SKM-1 treated with dmso at 0.1 percent for 144 hours (cell line): Measurements from ENCODE around the gene PTPRN2.
"Not testable (repeated sequence)": the region's sequence is repeated elsewhere in the genome, so short reads cannot be mapped to it uniquely, and the experiment has no call there.

ENCODE experiments used
- DNase-seq: peaks from one replicate; lab custom pipeline; 2025; ENCODE audit not compliant: unreplicated experiment; lab: John Stamatoyannopoulos, UW

Gene PTPRN2

DNA sequence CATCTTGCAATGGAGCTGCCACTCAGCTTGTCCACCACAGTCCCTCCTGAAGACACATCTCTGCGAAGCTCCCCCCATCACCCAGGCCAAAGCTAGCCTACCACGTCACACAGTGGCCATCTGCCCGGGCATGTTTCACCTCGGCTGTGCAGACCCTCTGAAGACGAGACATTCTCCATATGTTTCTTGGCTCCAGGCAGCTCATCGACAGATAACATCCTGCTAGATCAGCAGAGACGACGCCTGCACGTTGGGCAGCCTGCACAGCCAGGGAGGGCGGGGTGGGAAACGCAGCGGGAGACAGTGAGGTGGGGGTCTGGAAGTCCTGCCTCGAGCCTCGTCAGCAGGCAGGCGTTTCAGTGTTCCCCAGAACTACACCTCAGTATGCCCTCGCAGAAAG is 53.0 kb downstream of the PTPRN2 start:
- DNase-seq = no peak

DNA sequence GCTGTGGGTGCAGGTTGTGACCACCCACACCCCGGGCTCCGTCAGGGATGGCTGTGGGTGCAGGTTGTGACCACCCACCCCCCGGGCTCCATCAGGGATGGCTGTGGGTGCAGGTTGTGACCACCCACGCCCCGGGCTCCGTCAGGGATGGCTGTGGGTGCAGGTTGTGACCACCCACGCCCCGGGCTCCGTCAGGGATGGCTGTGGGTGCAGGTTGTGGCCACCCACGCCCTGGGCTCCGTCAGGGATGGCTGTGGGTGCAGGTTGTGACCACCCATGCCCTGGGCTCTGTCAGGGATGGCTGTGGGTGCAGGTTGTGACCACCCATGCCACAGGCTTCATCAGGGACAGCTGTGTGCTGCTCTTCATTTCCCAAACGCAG is 53.5 kb downstream of the PTPRN2 start:
- DNase-seq = not testable (repeated sequence)

DNA sequence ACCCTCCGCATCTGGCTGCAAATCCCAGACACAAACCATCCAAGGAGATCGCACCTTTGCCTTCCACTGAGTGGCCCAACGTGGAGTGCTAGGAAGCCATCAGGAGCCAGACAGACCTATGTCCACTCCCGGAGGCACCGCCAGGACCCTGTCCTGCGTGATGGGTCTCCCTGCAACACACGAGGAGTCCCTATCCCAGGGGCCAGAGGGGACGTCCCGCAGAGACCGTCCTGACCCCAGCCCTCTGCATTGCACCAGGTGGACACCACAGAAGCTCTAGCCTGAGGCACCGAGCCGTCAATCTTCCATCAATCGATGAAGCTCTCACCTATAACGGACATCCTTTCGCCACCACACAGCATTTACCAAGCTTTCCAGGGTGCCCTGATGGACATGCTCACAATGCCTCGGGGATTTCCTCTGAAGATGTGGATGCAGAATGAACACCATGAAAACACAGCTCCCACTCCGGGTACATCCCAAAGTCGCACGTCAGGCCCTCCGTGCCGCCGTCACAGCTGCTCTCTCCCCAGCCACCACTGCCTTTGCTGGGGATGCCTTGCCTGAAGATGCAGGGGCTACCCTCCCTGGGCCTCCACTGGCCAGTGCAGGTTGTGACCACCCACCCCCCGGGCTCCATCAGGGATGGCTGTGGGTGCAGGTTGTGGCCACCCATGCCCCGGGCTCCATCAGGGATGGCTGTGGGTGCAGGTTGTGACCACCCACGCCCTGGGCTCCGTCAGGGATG is 54.1 kb downstream of the PTPRN2 start:
- DNase-seq = no peak

DNA sequence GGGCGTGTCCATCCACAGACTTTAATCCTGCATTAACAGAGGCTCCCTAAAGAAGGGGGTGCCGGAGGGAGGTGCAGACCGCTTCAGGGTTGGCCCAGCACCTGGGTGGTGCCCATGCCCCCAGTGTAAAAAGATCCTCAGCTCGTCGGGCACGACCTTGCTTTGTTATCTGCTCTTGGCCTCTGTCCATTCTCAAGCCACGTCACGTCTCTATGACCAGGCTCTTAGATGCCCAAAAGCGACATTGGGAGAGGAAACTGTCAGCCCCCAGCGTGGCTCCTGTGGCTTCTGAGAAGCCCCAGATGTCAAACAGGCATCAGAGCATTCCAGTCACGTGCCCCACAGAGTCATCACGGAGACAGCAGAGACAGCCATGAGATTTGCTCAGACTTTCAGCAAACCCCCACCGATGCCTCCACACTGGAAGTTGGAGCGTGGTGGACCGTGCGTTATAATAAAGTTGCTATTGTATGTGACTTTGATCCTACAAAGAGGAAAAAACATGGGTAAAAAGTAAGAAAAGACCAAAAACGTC is 55.5 kb downstream of the PTPRN2 start:
- no peak for DNase-seq

DNA sequence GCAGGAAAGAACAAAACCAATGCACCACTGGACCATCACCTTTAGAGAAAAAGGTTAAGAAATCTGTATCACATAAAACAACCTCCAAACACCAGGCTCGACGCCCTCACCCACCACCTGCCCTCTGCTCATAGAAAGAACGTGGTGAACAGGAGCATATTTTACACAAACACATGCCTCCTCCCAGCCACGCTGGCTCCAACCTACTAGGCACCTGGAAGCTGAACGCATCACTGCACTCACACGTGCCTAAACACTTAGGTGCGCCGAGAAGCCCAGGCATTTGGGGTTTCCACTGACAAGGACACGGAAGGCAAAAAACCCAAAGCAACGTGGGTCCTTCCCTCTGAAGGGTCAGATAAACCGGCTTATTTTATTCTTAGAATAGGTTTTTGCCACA is 56.0 kb downstream of the PTPRN2 start:
- DNase-seq = no peak

DNA sequence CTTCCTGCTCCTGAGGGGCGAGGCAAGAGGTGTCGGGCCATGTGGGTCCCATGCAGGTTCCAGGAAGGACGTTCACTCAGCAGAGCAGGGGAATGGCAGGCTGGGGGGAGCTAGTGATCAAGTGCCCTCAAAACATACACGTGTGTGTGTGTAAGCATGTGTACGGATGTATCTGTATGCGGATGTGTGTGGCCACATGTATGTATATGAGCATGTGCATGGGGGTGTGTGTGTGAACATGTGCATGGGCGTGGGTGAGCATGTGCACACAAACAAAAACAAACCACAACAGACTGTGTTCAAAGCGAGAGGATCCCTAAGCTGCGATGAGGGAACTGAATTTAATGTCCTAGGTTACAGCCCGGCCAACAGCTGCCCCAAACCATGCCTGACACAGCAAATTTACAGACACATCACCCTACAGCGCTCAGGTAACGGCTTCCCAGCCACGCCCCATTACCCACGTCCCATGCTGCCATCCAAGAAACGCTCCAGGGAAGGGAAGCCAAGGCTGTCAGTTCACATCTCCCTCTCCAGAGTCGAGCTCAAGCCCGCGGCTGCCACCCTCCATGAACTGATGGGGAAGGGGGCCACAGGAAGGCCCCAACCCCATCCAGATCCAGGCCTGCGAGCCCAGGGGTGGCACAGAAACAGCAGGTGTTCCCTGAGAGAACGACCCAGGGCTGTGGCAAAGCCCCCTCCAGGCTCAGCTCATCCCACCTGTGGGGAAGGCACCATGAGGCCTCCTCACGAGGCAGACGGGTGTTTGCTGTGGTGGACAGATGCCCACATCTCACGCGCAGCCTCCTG is 56.6 kb downstream of the PTPRN2 start:
- no peak for DNase-seq

DNA sequence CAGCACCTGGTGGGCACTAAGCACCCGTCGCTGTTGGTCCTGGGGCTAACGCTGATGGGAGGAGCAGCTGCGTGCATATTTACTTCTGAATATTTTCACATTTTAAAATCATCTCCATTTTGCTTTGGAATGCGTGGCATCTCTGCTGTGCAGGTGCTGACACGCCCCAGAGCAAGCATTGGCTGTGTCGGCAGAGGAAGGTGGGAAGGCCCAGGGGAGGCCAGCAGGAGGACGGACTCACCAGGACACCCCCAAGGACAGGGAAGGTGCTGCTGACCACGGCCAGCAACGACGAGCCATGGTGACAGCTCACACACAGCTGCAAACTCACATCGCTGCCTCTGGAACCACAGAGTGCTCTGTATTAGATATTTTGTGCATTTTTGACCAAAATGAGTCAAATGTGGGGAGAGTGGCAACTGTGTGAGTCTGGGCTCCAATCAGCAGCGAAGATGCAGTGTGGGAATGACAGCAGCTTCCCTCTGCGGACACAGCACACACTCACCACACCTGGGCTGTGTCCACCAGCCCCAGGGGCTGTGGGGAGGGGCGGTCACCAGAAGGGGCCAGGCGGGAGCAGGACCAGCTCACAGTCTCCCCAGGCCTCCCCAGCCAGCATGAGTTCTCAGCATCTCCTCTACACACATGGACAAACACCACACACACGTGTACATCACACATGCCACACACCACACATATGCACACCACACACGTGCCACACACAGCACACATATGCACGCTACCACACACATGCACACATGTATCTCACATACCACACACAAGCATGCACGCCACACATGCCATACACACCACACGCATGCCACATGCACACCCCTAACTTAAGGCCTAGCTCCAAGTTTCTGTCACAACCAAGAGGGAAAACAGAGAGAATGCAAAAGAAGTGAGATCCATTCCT is 58.2 kb downstream of the PTPRN2 start:
- no peak for DNase-seq

DNA sequence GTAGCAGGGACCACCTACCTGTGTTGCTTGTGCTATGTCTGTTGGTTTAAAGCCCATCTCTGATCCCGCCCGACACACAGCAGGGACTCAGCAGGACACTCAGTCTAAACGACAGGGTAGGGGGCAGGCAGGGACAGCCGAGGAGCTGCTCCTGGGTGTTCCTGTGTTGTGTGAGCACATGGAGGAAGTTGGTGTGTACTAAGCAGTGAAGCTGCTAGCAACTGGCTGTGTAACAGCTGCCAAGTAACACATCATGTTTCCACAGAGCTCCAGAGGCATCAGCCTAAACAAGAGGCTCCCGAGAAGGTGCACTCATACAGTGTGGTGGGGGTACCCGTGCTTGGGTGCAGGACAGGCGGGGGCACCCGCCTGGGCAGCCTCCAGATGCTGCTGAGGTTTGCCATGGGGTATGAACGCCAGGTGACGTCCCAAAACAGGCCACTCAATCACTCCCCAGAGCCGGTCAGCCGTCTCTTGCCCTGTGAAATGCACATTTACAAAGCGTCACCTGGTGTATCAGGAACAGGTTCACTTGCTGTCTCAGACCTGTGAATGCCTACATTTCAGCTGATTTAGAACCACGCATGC is 59.6 kb downstream of the PTPRN2 start:
- DNase-seq = no peak

DNA sequence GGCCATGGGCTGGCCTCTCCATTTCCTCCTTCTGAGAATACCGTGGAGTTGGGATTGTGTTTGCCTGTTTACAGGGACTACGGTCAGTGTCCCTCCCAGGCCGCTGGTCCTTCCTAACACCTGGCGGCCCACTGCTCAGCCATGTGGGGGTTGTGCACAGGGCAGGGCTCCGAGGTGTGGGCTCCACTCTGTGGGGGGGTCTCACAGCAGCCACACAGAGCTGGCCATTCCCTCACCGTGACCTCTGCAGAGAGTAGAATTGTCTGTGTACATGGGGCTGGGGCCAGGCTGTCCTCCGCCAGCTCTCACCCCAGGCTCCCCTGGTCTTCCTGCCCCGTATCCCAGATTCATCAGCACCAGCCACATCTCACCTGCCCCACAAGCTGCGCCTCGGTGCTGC is 60.1 kb downstream of the PTPRN2 start:
- DNase-seq = no peak

DNA sequence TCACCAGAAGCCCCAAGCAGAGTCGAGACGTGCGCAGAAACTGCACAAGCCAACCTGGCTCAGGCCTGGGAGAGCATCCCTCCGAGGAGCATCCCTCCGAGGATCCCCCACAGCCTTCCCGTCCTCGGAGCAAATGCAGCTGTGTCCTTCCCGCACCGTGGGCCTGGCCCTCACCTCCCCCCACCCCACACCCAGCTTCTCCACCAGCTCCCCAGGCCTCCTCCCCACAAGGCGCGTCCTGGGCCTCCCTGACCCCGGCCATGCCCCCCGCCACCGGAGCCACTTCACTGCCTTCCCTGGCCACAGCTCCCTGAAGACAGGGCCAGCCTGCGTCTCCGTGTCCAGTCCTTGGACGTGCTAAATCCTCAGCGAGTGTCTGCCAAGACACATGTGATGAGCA is 60.6 kb downstream of the PTPRN2 start:
- DNase-seq = no peak

DNA sequence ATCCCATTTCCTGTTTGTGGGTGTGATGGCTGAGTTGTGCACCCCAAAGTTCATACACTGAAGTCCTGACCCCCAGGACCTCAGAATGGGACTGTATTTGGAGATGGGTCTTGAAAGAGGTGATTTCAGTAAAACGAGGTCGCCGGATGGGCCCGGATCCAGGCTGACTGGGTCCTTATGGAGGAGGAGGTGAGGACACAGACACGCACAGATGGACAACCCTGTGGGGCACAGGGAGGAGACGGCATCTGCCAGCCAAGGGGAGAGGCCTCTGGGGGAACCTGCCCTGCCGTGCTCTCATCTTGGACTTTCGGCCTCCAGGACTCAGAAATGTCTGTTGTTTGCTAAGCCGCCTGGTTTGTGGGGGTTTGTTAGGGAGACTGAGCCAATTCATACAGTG is 61.1 kb downstream of the PTPRN2 start:
- no peak for DNase-seq

DNA sequence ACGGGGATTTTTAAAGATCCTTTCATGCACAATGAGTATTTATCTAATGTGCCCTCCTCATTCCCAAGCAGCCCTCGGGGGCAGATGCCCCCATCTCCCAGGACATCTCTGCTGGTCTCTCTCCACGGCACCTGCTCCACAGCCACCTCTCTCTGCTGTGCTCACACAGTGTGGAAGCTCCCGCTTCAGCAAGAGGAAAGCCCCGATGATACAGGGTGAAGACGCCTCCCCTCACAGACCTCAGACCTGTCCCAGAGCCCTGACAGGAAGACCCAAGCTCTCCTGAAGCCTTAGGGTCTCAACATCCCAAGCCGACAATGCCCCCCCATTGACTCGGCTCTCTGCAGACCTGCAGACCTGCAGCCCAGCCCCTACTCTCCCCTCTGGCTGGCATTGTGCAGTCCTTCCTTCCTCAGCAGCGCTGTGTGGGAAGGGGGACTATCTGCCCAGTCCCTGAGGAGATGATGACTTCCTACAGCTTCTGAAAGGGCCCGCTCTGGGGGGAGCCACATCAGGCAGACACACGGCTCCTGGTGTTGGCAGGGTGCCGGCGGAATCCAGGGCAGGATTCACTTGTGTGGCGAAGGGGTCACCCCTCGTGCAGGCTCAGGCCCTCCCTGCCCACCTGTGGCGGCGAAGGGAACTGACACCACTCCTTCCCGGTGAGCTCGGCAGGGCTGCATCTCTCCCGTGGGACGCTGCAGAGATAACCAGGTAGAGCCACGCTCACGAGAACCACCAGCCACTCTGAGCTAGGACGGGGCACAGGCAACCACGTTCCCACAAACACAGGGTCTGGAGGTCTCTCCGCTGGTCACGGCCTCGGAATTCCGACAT is 61.8 kb downstream of the PTPRN2 start:
- no peak for DNase-seq

DNA sequence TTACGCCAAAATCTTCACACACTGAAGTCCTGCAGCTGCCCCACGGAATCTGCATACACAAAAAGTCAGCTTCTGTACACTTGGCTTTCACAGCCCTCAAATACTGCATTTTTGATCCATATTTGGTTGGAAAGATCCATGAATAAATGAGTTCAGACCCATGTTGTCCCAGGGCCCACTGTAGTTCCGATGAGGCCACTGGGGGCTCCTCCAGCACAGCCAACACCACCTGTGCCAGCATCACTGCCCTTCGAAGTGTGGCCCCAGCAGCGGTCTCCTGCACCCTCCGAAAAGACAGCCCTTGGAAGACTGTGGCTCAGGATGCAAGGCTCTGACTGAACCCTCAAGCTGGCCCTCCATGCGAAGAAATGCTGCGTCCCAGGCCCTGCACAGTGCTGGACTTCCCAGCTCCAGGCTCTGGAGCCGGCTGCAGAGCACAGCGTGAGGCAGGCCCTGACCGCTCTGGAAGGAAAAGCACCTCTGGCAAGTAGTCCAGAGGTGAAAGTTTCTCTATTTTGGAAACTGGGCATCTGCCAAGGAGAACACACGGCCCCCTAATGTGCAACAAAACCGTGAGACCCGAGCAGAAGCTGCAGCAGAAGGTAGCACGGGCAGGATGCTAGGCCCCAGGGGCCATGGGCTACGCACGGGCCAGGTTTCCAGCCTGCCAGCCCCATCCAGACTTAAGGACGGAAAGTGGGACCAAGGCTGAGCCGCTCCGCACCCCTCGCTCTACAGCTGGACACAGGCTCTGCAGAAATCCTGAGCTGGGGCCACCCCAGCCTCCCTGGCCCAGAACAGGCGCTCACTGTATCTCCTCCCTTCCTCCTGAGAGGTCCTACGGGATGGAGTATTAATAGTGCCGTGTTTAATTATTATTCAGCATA is 62.6 kb downstream of the PTPRN2 start:
- DNase-seq = no peak

DNA sequence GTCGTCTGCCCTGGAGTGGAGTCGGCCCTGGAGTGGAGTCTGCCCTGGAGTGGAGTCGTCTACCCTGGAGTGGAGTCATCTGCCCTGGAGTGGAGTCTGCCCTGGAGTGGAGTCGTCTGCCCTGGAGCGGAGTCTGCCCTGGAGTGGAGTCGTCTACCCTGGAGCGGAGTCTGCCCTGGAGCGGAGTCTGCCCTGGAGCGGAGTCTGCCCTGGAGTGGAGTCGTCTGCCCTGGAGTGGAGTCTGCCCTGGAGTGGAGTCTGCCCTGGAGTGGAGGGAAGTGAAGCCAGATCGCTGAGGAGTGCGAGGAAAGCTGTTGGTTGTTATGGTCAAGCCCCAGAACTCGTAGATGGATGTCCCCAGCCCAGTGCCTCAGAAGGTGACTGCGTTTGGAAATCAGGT is 63.3 kb downstream of the PTPRN2 start:
- not testable (repeated sequence) for DNase-seq

DNA sequence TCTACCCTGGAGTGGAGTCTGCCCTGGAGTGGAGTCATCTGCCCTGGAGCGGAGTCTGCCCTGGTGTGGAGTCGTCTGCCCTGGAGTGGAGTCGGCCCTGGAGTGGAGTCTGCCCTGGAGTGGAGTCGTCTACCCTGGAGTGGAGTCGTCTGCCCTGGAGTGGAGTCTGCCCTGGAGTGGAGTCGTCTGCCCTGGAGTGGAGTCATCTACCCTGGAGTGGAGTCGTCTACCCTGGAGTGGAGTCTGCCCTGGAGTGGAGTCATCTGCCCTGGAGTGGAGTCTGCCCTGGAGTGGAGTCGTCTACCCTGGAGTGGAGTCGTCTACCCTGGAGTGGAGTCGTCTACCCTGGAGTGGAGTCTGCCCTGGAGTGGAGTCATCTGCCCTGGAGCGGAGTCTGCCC is 63.7 kb downstream of the PTPRN2 start:
- not testable (repeated sequence) for DNase-seq

DNA sequence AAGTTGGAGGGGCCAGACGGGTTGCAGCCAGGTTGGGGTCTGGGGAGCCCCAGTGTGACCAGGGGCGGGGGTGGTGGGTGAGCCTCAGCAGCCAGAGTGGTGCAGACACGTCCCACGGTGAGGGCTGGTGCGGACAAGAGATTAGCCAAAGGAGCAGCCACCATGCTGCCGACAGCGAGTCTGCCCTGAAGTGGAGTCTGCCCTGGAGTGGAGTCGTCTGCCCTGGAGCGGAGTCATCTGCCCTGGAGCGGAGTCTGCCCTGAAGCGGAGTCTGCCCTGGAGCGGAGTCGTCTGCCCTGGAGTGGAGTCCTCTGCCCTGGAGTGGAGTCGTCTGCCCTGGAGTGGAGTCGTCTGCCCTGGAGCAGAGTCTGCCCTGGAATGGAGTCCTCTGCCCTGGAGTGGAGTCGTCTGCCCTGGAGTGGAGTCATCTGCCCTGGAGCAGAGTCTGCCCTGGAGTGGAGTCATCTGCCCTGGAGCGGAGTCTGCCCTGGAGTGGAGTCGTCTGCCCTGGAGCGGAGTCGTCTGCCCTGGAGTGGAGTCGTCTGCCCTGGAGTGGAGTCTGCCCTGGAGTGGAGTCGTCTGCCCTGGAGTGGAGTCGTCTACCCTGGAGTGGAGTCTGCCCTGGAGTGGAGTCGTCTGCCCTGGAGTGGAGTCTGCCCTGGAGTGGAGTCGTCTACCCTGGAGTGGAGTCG is 64.3 kb downstream of the PTPRN2 start:
- not testable (repeated sequence) for DNase-seq

DNA sequence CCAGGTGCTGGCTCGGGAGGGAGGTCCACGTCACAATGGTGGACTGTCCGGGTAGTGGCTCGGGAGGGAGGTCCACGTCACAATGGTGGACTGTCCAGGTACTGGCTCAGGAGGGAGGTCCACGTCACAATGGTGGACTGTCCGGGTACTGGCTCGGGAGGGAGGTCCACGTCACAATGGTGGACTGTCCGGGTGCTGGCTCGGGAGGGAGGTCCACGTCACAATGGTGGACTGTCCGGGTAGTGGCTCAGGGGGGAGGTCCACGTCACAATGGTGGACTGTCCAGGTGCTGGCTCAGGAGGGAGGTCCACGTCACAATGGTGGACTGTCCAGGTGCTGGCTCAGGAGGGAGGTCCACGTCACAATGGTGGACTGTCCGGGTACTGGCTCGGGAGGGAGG is 65.8 kb downstream of the PTPRN2 start:
- DNase-seq = not testable (repeated sequence)

DNA sequence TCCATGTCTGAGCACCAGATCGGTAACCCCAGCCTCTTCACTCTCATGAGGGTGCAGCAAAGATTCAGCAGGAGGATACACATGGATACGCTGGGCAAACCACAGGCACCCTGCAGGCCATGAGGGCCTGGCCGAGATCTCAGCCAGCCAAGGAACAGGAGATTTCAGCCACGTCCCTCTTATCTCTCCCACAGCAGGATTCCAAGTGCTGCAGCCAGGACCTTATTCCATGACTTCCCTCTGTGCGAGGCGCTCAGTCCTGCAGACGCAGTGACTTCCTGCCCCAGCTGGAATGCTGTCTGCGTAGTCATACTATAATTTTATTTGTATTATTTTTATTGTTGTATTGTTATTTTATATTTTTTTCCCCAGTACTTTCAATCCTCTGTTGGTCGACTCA is 66.8 kb downstream of the PTPRN2 start:
- DNase-seq = no peak
